NCI-H1105 (cell line): Measurements from ENCODE around the gene RECQL5.
"Not testable (repeated sequence)": the region's sequence is repeated elsewhere in the genome, so short reads cannot be mapped to it uniquely, and the experiment has no call there.

Source experiments
- DNase-seq: peaks from one replicate; lab custom pipeline; 2025; lab: John Stamatoyannopoulos, UW

The RECQL5 gene

DNA sequence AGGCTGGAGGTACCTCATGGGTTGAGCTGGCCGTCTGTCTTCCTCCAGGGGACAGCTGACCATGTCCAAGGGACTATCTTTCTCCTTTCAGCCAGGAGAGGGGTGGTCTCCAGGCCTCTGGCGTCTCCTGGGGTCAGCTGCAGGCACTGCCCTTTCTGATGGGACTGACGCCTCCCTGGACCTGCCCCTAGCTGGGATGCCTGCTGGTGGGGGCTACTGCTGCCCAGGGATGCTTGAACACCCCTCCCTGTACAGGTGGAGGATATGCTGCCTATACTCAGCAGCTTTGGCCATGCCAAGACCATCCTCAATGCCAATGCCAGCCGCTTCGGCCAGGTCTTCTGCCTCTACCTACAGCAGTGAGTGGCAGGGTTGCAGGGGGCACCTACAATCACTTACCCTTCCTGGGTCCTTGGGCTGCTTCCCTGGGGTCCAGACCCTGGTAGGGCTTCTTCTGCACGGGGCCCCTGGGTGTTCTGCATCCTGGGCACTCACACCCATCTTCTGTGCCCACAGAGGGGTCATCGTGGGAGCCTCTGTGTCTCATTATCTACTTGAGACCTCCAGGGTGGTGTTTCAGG, 75.1 kb downstream of the RECQL5 start:
- no peak for DNase-seq

DNA sequence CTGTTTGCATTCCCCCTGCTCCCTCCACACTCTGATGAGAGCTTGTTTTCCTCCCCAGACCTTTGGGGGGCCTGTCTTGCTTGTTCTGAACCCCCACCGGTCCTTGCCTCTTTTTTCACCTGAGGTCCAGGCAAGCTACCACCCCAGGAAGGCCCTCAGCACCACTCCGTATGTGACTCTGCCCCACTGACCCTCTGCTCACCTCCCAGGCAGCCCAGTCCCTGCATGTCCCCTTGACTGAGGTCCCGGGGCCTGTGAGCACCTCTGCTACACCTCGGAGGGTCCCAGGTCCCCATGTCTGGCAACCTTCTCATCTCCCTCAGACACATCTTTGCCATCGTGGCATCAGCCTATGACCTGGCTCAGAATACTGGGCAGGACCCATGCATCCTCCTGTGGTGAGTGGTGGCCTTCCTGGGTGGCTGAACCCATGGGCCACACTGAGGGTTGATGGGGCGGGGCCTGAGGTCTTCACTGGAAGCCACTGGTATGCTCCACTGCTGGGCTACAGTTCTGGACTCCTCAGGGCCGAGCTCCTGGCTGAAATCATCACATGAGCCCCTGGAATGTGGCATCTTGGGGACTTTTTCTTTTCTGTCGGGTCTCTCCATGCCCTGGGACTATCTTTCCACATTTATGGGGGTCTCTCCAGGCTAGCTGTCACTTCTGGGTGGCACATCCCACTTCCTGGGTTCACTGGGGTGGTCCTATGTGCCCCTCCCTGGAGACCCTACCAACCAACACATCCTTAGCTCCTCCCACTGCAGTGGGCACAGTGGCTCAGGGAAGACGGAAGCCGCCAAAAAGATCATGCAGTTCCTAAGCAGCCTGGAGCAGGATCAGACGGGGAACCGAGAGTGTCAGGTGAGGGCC, 75.9 kb downstream of the RECQL5 start:
- DNase-seq: no peak

DNA sequence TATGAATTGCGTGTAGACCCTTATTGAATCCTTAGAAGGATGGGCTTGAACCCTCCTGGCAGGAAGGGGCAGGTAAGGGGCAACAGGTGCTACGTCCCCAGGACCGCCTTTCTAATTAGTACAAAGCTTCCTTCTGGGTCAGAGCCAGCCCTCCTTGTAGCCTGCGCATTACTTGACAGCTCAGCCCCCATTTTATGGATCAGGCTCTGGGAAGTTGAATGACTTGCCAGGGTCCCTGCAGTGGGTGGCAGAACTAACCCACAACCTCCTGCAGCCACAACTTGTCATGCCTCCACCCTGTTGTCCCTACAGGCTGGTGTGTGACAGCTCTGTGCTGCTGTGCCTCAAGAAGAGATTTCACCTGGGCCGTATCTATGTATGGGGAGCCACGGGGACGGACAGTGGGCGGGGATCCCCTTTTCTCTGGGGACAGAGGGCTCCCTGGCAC, 76.6 kb downstream of the RECQL5 start:
- DNase-seq: no peak

DNA sequence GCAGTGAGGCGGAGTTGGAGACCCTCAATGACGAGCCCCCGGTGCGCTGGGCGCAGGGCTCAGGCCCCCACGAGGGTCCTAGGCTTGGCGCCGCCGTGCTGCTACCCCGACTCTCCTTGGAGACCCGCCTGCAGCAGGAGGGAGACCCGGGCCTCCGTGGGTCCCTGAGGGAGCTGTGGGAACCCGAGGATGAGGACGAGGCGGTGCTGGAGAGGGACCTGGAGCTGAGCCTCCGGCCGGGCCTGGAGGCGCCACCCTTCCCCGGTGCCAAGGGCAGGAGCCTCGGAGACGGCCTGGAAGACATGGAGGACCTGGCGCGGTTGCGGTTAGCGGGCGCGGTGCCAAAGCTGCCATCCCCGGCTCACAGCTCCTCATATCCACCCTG, 77.0 kb downstream of the RECQL5 start:
- DNase-seq: peak; percentile 25

DNA sequence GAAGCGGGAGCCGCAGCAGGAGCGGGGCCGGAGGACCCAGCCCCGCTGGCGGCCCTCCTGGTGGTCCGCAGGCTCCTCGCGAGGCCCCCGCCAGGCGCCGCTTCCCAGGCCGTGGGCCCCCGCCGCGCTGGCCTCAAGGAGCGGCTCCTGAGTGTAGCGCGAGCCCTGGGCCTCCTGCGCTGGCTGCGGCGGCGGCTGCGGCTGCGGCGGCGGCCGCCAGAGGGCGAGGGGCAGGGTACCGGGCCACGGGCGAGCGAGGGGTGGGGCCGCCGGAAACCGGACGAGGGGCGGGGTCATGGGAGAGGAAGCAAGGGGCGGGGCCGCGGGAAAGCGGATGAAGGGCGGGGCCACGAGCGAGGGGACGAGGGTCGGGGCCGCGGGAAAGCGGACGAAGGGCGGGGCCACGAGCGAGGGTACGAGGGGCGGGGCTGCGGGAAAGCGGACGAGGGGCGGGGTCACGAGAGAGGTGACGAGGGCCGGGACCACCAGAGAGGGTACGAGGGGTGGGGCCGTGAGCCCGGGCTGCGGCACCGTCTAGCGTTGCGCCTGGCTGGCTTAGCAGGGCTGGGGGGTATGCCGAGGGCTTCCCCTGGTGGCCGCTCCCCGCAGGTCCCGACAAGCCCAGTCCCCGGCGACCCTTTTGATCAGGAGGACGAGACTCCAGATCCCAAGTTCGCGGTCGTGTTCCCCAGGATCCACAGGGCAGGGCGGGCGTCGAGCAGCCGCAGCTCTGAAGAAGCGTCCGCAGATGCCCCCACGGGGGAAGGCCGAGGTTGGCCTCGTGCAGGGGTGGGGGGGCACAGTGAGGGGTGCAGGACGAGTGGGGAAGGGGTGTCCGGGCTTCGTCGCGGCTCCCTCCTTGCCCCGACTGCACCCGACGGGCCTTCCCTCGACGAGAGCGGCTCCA, 77.7 kb downstream of the RECQL5 start:
- peak; percentile 82 for DNase-seq

DNA sequence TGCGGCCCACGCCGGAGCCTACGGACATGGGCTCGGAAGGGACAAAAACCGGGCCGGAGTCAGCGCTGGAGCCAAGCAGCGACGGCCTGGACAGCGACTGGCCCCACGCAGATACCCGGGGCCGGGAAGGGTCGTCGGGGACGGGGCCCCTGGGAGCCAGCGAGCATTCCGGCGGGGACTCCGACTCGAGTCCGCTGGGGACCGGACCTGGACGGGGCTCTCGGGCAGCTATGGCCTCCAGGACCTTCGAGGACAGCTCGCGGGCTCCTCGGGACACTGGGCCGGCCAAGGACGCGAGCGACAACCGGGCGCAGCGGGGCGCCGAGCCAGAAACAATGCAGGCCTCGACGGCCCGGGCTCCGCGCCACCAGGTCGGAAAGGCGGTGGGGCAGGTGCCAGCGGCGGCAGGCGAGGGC, 78.3 kb downstream of the RECQL5 start:
- no peak for DNase-seq

DNA sequence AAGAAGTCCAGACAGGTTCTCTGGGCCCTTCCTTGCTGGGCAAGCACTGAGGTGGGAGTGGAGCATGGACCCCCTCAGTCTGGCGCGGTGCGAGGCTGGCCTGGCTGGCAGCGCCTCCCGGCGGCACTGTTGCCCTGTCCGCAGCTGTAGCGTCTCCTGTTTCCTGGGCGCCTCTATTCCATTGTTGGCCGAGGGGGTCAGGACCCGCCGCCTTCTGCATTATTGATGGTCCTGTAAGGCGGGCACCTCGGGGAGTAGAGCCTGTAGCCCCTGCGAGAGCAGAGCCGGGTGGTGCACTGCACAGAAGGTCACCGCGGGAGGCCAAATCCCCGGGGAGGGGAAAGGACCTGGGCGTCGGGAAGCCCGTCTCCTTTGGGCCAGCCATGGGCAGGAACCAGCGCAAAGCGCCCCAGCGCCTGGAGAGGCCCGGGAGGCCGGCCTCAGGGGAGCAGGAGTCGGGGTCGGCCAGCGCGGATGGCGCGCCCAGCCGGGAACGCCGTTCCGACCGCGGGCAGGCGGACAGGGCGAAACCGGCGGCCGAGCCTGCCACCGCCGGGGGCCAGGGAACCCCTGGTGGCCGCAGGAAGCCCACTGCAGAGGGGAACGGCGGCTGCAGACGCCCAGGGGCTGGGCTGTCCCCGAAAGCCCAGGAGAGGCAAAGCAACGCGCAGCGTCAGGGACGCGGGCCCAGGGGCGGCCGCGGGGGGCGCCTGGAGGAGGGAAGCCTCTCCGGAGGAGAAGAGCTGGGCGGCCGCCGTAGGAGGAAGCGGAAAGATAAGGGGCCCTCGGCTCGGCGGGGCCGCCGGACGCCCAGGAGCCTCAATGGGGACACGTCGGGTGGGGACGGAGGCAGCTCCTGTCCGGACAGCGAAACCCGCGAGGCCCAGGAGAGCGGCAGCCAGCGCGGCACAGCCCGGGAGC, 79.0 kb downstream of the RECQL5 start, which contains the start of gene MYO15B:
Gene MYO15B, plus strand, starts transcription at position 126 of the 921 bp plus-strand sequence. Its CDS starts 258 bp downstream, at position 384.
- peak; percentile 23 for DNase-seq

DNA sequence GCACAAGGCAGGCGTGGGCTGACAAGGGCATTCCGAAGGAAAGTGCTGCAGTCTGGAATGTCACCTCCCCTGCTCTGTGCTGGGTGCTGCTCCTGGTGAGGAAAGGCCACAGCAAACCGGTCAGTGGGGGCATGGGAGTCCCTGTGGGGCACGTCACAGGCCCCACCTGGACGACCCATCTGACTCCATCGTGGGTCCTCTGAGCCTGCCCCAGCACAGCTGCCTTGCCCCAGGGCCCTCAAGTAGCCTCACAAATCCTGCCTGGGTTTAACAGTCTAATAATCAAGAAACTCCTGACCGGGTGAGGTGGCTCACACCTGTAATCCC, 82.1 kb downstream of the RECQL5 start:
- no peak for DNase-seq

DNA sequence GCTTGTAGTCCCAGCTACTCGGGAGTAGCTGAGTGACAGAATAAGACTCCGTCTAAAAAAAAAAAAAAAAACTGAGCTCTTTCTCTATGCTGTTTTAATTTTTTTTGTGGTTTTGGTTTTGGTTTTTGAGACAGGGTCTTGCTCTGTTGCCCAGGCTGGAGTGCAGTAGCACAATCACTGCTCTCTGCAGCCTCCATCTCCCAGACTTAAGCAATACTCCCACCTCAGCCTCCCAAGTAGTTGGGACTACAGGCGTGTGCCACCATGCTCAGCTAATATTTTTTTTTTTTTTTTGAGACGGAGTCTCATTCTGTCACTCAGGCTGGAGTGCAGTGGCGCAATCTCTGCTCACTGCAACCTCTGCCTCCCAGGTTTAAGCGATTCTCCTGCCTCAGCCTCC, 83.8 kb downstream of the RECQL5 start:
- not testable (repeated sequence) for DNase-seq

DNA sequence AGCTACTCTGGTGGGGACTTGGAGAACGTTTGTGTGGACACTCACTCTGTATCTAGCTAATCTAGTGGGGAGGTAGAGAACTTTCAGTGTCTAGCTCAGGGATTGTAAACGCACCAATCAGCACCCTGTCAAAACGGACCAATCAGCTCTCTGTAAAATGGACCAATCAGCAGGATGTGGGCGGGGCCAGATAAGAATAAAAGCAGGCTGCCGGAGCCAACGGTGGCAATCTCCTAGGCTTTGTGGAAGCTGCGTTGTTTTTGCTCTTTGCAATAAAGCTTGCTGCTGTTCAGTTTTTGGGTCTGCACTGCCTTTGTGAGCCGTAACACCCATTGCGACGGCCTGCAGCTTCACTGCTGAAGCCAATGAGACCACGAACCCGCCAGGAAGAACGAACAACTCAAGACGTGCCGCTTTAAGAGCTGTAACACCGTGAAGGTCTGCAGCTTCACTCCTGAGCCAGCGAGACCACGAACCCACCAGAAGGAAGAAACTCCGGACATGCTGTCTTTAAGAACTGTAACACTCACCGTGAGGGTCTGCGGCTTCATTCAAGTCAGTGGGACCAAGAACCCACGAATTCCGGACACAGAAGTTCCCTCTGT, 85.7 kb downstream of the RECQL5 start:
- not testable (repeated sequence) for DNase-seq
